Lung (tissue), 12 donors: Measurements from ENCODE around the gene CCDC47. TPM values are rescaled to one million over a fixed set of nuclear protein-coding genes. Genes with fewer than 3 reads are reported as not detected.
A peak's percentile ranks its signal among the peaks of the same experiment; 100 is the strongest.

ENCODE experiments used
- ATAC-seq: fragments of 200-7000 bp; cut with Tn5 transposase; one replicate; pipeline ENCODE4 v1.9.1; 2020; ENCODE audit warnings: moderate number of reproducible peaks; ENCODE audit not compliant: insufficient read depth, low FRiP score
- DNase-seq, 3 donors: peaks; one replicate each; pipeline ENCODE4 v3.0.0-alpha.2; 2013 to 2017
- H3K27ac ChIP-seq, 2 donors: one replicate each; pipeline ENCODE4 v1.5.1; 2013; ENCODE audit warnings: mild to moderate bottlenecking in 2 of 2, moderate library complexity in 2 of 2, control low read depth in 1 of 2, inconsistent platforms in 1 of 2, low read depth in 1 of 2, low read length in 1 of 2
- H3K27me3 ChIP-seq, 3 donors: one replicate each; pipeline ENCODE4 v1.5.1; 2013; ENCODE audit warnings: low read length in 2 of 3; ENCODE audit not compliant: control insufficient read depth in 3 of 3, insufficient read depth in 3 of 3
- H3K36me3 ChIP-seq, 4 donors: one replicate each; pipeline ENCODE4 v1.5.1; 2013; ENCODE audit warnings: low read length in 4 of 4, mild to moderate bottlenecking in 1 of 4, moderate library complexity in 1 of 4; ENCODE audit not compliant: control insufficient read depth in 4 of 4, insufficient read depth in 4 of 4
- H3K4me1 ChIP-seq, 5 donors: one replicate each; pipeline ENCODE4 v1.5.1; 2013; ENCODE audit warnings: low read length in 5 of 5, mild to moderate bottlenecking in 2 of 5, moderate library complexity in 1 of 5; ENCODE audit not compliant: control insufficient read depth in 5 of 5, insufficient read depth in 5 of 5
- H3K4me3 ChIP-seq: one replicate; pipeline ENCODE4 v1.5.1; 2013; ENCODE audit warnings: mild to moderate bottlenecking, control low read depth, moderate library complexity
- H3K9ac ChIP-seq, 2 donors: one replicate each; pipeline ENCODE4 v1.5.1; 2013; ENCODE audit warnings: low read length in 2 of 2, control low read depth in 1 of 2; ENCODE audit not compliant: insufficient read depth in 1 of 2
- H3K9me3 ChIP-seq, 4 donors: one replicate each; pipeline ENCODE4 v1.5.1; 2013; ENCODE audit warnings: low read length in 3 of 4, mild to moderate bottlenecking in 1 of 4, moderate library complexity in 1 of 4; ENCODE audit not compliant: control insufficient read depth in 4 of 4, insufficient read depth in 3 of 4
- WGBS, 2 donors: extraction: QIAGEN DNeasy Blood & Tissue Kit; methylation state at CpG; one replicate each; pipeline ENCODE4 v1.1.7; 2013; 5-methylcytosine and 5-hydroxymethylcytosine counted together
- polyA plus RNA-seq, 2 donors: library from polyadenylated mRNA; stranded (reverse); fragments of 200-250 nt; gene quantifications; one replicate each; pipeline ENCODE4 v1.2.1, GENCODE V29; 2013
- total RNA-seq, 2 donors: library from RNA; depleted of rRNA in 1 of 2; stranded (reverse); fragments of >200 nt in 1 of 2; gene quantifications; one replicate each; pipeline ENCODE4 v1.2.1, GENCODE V29; 2014 to 2021
- TF ChIP-seq, protein P1 (sequence below): IDR thresholded peaks from 2 replicates; pipeline ENCODE4 v1.5.1; 2012; ENCODE audit warnings: mild to moderate bottlenecking; ENCODE audit errors: control extremely low read depth, extremely low read depth
- donor health status: control.
- donor health status: control.
- donor health status: Bipolar disorder and iron deficiency.
- donor health status: healthy.
- donor health status: DM: yes; HTN: yes; CAD: no.

CCDC47 gene
- total and polyA plus RNA-seq, 4 donors: 29.5 to 89.9 (median 82.7) TPM

DNA sequence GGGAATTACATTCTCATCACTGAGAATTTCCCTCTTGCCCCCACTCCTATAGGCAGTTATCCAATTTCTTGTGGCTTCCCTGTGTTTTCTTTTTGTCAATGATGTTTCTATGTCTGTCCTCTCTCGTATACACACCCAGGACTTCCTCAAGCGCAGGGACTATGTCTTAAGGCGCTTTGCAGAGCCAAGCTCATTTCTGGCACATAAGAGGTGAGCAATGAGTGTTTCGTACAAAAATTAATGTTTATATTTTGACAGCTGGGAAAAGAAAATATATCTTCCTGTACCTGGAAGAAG is 1.5 kb upstream of the CCDC47 start:
- Histone ChIP-seq H3K36me3 (peaks cover 0 to 21% (median 8%) of the 10 kb centered on the region in 4 donors), H3K27me3 (no peaks in the 10 kb centered on the region), H3K9ac (peak overlapping the region; percentile 57 to 80), H3K4me1 (peaks cover 3 to 20% (median 7%) of the 10 kb centered on the region in 5 donors), H3K9me3 (no peaks in the 10 kb centered on the region), H3K4me3 (peak overlapping the region; percentile 50), H3K27ac (peak overlapping the region; percentile 43 to 97)
- DNase-seq: peak in 2 of 3 donors; percentile 12 to 18
- no peak for ATAC-seq
- TF ChIP-seq, protein P1, sequence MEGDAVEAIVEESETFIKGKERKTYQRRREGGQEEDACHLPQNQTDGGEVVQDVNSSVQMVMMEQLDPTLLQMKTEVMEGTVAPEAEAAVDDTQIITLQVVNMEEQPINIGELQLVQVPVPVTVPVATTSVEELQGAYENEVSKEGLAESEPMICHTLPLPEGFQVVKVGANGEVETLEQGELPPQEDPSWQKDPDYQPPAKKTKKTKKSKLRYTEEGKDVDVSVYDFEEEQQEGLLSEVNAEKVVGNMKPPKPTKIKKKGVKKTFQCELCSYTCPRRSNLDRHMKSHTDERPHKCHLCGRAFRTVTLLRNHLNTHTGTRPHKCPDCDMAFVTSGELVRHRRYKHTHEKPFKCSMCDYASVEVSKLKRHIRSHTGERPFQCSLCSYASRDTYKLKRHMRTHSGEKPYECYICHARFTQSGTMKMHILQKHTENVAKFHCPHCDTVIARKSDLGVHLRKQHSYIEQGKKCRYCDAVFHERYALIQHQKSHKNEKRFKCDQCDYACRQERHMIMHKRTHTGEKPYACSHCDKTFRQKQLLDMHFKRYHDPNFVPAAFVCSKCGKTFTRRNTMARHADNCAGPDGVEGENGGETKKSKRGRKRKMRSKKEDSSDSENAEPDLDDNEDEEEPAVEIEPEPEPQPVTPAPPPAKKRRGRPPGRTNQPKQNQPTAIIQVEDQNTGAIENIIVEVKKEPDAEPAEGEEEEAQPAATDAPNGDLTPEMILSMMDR: no peak
- WGBS, 2 donors: 1% methylated on average over 4 of the region's 4 CpGs

DNA sequence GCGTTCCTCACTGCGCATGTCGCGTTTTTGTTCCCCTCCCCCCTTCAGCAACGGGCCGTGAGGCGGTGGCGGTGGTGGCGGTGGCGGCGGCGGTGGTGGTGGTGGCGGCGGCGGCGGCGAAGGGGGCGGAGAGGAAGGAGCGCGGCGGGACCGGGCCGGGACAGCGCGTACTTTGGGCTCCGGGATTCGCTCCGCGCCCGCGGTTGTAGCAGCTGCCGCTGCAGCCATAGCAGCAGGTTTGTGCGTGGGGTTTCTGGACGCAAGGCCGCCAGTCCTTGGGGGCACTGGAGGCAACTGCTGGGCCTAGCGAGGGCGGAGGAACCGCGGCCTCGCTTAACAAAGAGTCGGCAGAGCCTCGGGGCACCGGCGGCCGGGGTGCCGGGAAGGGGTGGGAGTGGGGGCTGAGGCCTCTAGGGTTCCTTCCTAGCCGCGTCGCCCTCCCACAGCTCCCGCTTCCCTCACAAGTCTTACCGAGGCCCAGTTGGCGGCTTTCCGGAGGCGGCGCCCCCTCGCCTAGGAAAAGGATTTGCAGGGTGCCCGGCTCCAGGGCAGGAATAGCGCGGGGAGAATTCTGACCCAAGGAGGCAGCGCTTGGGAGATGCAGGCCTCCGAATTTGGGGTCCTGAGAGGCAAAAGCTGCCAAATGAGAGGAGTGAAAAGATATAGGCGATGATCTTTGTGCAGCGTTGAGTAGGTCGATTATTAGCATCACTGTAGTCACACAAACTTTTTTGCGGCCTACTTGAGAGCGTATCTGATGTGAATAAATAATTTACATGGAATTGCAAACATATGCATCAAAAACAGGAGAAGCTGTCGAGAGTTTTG is 958 bp upstream of the CCDC47 start, which contains the start of gene DDX42:
Gene DDX42, plus strand, starts transcription at position 30 of the 828 bp plus-strand sequence. CDS start 12,880 bp downstream, outside the sequence.
- no peaks in the 10 kb centered on the region for H3K9me3 ChIP-seq
- H3K36me3 ChIP-seq: peaks cover 0 to 19% (median 8%) of the 10 kb centered on the region in 4 donors
- peak within 1 kb of the TSS; percentile 72 for H3K4me3 ChIP-seq
- H3K9ac ChIP-seq: peak within 1 kb of the TSS; percentile 84 to 96
- H3K4me1 ChIP-seq: peaks cover 3 to 20% (median 7%) of the 10 kb centered on the region in 5 donors
- 0 to 1% methylated on average over 43 to 67 of the region's 67 CpGs for WGBS, 2 donors
- peak; percentile 6 for ATAC-seq
- peak; percentile 71 to 73 (median 72) for DNase-seq
- peak within 1 kb of the TSS; percentile 96 to 97 for H3K27ac ChIP-seq
- H3K27me3 ChIP-seq: no peaks in the 10 kb centered on the region
- TF ChIP-seq, protein P1: no peak

DNA sequence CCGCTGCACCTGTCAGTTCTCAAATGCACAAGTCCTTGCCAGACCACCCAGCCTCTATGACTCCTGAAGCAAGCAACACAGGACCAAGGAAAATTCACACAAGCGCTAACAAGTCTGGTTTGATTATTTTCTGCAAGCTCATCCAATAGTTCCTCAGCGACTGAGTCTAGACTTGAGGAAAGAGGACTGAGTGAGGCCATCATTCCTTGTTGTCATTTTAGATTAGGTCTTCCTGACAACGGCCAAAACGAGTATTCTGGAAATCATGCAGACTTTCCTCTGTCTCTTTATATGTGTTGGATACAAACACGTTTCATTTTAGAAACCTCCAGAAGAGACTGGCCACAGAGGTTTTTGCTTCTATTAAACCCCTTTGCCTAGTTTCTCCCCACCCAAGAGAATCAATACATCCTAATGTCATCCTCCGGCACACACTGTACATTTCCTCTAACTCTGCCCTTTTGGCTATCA is 561 bp downstream of the CCDC47 start:
- peak in 2 of 3 donors; percentile 16 to 40 for DNase-seq
- H3K9ac ChIP-seq: peak overlapping the region; percentile 84 to 92
- peak overlapping the region; percentile 96 to 97 for H3K27ac ChIP-seq
- no peaks in the 10 kb centered on the region for H3K27me3 ChIP-seq
- H3K4me1 ChIP-seq: peaks cover 3 to 20% (median 12%) of the 10 kb centered on the region in 5 donors
- ATAC-seq: no peak
- peaks cover 0 to 9% (median 8%) of the 10 kb centered on the region in 4 donors for H3K36me3 ChIP-seq
- TF ChIP-seq, protein P1: no peak
- H3K9me3 ChIP-seq: no peaks in the 10 kb centered on the region
- H3K4me3 ChIP-seq: peak overlapping the region; percentile 72
- 4 to 5% methylated on average over 7 of the region's 7 CpGs for WGBS, 2 donors
